COLO668 (cell line): ENCODE results near the gene CTTNBP2.
A peak's percentile ranks its signal among the peaks of the same experiment; 100 is the strongest.

Source experiments
- DNase-seq: peaks from one replicate; lab custom pipeline; 2025; ENCODE audit not compliant: unreplicated experiment; lab: John Stamatoyannopoulos, UW

The CTTNBP2 gene

DNA sequence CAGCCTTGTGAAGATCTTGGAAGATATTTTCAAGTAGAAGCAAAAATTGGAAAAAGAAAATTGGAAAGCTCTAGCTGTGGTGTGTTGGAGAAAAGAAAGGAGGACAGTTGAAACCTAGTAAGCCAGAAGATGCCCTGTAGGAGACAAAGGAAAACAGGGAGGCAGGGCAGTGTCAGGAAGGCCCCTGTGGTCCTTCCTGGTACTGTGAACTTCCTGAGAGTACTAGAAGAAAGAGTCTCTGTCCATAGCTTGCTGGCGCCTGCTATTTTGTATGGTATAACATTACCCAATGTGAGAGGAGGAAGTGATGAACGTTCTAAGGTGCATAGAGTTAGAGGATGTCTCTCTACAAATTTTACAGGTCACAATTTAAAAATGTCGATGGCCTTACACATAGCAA, 183.1 kb downstream of the CTTNBP2 start:
- DNase-seq: no peak

DNA sequence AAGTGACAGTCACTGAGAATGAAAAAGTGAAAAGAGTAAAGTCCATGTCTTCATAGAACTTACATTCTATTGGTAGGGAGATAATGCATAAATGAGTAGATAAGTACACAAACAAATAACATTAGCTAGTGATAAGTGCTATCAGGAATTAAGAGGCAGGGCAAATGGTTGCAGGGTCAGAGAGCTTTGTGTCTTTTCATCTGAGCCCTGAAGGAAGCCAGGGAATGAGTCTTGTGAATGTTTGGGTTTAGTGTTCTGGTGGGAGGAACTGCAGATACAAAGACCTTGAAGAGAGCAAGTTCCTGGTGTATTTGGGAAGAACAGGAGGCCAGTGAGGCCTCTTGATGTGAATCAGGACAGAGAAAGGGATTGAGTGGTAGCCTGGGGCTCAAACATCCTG, 183.8 kb downstream of the CTTNBP2 start:
- no peak for DNase-seq

- no peak for DNase-seq
These were observed 185.1 kb downstream of the CTTNBP2 start for GRCh38 chr7:117688126-117688525.

DNA sequence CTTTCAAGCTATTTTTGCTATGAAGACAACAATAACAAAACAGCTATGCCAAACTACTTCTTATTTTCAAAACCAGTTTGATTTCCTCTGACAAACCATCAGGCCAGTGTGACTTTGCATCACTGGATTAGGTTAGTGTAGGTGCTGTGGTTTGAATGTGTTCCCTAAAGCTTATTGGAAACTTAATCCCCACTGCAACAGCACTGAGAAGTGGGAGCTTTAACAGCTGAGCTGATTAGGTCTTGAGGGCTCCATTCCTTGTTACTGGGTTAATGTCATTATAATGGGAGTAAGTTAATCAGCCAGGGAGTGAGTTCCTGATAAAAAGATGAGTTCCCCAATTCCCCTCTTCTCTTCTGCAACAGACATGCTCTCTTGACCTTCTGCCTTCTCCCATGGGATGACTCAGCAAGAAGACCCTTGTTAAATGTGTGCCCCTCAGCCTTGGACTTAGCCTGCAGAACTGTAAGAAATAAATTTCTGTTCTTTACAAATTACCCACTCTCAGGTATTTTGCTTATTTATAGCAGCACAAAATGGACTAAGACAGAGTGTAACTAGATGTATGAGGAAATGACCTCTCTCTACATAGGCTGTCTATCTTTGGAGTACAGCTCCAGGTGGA, 186.8 kb downstream of the CTTNBP2 start:
- DNase-seq: no peak

DNA sequence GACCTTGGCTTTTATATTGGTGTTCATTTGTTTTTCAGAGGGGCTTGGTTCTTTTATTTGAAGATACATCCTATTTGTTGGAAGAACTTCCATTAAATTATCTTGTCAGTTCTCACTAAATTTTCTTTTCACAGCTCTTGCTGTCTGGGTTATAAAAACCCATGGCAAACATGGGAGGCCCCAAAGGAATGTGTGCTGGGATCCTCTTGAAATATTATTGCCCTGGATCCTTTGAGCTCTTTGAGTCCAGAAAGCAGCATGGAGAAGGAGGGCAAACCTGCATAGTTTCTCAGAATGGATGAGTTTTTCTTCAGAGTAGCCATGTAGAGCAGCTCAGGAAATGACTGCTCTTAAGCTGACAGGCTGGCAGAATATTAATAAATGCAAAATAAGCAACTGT, 187.4 kb downstream of the CTTNBP2 start:
- DNase-seq: no peak

- DNase-seq: no peak
These were observed 189.6 kb downstream of the CTTNBP2 start for GRCh38 chr7:117683430-117684175.

GRCh38 chr7:117682681-117683385, 190.4 kb downstream of the CTTNBP2 start:
- no peak for DNase-seq

- DNase-seq: no peak
These were observed 194.1 kb downstream of the CTTNBP2 start for GRCh38 chr7:117679120-117679519.

GRCh38 chr7:117675497-117676435, 197.5 kb downstream of the CTTNBP2 start:
- DNase-seq: no peak

DNA sequence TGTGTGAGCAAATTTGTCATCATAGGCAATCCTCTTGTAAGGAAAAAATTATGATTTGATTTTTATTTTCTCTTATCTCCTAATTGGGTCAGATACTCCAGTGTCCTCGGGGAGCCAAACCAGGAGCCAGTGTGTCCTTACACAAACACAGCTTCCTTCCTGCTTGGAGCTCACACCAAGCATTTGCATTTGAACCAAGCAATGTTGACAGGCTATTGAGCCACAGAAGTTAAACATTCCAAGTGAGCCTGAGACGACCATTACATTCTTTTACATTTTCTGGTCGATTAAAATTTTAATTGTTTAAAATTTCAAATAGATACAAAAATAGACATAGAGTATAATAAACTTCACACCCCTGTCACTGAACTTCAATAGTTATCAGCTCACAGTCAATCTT, 198.6 kb downstream of the CTTNBP2 start:
- peak; percentile 17 for DNase-seq

DNA sequence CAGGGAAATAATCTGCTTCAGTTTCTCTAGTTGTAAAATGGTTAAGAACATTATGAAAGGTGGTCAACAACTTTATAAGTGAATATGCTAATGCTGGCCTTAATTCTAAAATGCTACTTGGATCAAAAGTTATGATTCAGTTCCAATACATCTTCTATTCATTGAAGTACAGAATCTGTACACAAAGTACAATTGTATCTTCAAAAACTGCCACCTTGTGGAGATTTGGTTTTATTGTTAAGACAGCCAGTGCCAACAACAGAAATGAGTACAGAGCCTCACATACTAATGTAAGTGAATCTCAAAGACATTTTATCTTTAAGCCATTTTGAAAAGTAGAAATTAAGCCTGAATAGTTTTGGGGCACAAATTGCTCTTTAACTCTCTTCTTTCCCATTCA, 199.4 kb downstream of the CTTNBP2 start:
- DNase-seq: no peak

DNA sequence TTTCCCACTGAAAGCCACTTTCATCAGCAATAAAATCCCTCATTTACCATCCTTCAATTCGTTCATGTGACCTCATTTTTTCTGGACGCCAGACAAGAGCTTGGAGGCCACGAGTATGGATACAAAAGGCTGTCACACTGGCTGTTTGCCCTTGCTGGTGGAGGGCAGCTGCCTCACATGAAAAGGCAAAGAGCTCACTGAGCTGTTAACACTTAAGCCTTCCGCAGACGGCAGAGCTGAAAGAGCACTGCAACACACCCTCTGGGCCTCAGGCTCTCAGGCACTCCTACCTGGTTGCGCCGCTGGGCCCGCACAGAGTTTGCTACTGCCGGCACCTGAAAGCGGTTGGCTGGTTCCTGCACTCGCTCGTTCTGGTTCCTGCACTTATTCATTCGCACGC, 199.9 kb downstream of the CTTNBP2 start:
- DNase-seq: peak; percentile 83

DNA sequence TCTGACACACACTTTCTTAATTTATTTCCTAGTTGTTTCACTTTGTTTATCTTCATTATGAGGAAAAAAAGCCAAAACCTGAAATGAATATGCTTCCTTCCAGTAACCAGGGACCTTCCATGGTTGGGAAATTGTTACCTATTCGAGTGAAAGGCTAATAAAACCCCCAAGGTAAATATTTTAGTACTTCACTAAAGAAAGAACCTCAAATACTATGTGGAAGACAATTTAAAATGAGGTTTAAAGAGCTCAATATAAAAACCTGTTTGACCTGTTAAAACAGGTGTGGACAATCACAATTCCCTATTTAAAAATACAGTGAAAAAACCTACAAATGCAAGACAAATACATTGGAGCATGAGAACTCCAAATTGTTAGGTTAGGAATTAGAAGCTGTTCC, 200.8 kb downstream of the CTTNBP2 start:
- no peak for DNase-seq

- DNase-seq: no peak
These were observed 203.4 kb downstream of the CTTNBP2 start for GRCh38 chr7:117669818-117670217.

GRCh38 chr7:117667456-117667855, 205.8 kb downstream of the CTTNBP2 start:
- DNase-seq: no peak

- DNase-seq: no peak
These were observed 206.6 kb downstream of the CTTNBP2 start for GRCh38 chr7:117666689-117667088.

GRCh38 chr7:117666031-117666430, 207.2 kb downstream of the CTTNBP2 start:
- DNase-seq: no peak

- no peak for DNase-seq
These were observed 207.9 kb downstream of the CTTNBP2 start for GRCh38 chr7:117665368-117665767.

DNA sequence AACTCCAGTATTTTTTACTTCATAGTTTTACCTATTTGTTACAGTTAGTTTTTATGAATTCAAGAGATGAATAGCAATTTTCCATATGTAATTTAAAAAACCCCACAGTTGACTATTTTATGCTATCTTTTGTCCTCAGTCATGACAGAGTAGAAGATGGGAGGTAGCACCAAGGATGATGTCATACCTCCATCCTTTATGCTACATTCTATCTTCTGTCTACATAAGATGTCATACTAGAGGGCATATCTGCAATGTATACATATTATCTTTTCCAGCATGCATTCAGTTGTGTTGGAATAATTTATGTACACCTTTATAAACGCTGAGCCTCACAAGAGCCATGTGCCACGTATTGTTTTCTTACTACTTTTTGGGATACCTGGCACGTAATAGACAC, 209.2 kb downstream of the CTTNBP2 start:
- no peak for DNase-seq

GRCh38 chr7:117661328-117661727, 211.9 kb downstream of the CTTNBP2 start:
- DNase-seq: no peak
